Activated CD8-positive, alpha-beta T cell treated with anti-CD3 and anti-CD28 coated beads for 36 hours (primary cell): ENCODE results near the gene TOM1L2. TPM values are rescaled to one million over a fixed set of nuclear protein-coding genes. Genes with fewer than 3 reads are reported as not detected.

ENCODE experiments used
- ATAC-seq: fragments of 200-7000 bp; cut with Tn5 transposase; one replicate; pipeline ENCODE4 v1.10.0; 2021; ENCODE audit warnings: mild to moderate bottlenecking, moderate library complexity
- CTCF ChIA-PET: fragments of 350-600 bp; sonication (Branson Sonifier 250); formaldehyde crosslinking; loops from one replicate; lab custom pipeline; 2021; ENCODE audit warnings: antibody characterized with exemption; lab: Charles Lee
- POLR2A ChIA-PET: fragments of 350-600 bp; sonication (Branson Sonifier 250); formaldehyde crosslinking; loops from one replicate; lab custom pipeline; 2021; ENCODE audit warnings: antibody characterized with exemption; lab: Charles Lee
- DNase-seq: peaks from one replicate; pipeline ENCODE4 v3.0.0-alpha.2; 2020
- H3K27ac Mint-ChIP-seq: one replicate; pipeline ENCODE4 v1.8.0; 2021; ENCODE audit warnings: mild to moderate bottlenecking, mixed read lengths
- H3K27me3 Mint-ChIP-seq: one replicate; pipeline ENCODE4 v1.8.0; 2021; ENCODE audit warnings: mixed read lengths
- H3K36me3 Mint-ChIP-seq: one replicate; pipeline ENCODE4 v1.8.0; 2021; ENCODE audit warnings: low read depth, mixed read lengths
- H3K4me1 Mint-ChIP-seq: one replicate; pipeline ENCODE4 v1.8.0; 2021; ENCODE audit warnings: low read depth, mixed read lengths
- H3K4me3 Mint-ChIP-seq: one replicate; pipeline ENCODE4 v1.8.0; 2021; ENCODE audit warnings: mild to moderate bottlenecking, moderate library complexity, mixed read lengths
- H3K9me3 Mint-ChIP-seq: one replicate; pipeline ENCODE4 v1.8.0; 2021; ENCODE audit warnings: mixed read lengths
- intact Hi-C: fragments of 100-400 bp; cut with micrococcal nuclease; formaldehyde crosslinking; loops from one replicate; pipeline ENCODE4 v1.10.0; 2022
- total RNA-seq, 2 experiments: library from RNA; stranded (reverse); gene quantifications; one replicate each; pipeline ENCODE4 v1.2.3, GENCODE V29; 2021
- TF ChIP-seq, protein P1 (sequence below): fragments of 200-600 bp; IDR thresholded peaks from one replicate; pipeline ENCODE4 v1.8.0; 2022; ENCODE audit warnings: antibody characterized with exemption, mild to moderate bottlenecking

The TOM1L2 gene
- total RNA-seq, 2 experiments from 2014 or later, result 10.3 to 10.8 TPM

GRCh38 chr17:17890773-17891759 is 81.1 kb downstream of the TOM1L2 start:
- no peak overlapping the region for H3K4me3 Mint-ChIP-seq
- ATAC-seq (peak; percentile 97), DNase-seq (peak; percentile 61)
- CTCF ChIA-PET, result interaction anchor here (0.7 to 5.9 kb wide), 12 partner anchors 10 to 166 kb away, joined by 3 to 27 read pairs (median 4); no protein-coding TSS in a partner anchor
- intact Hi-C loops, result loop anchor here (10.0 kb wide), 1 partner anchor 144 kb away; the partner anchor contains the start of genes ATPAF2 and GID4
- H3K27ac Mint-ChIP-seq, result no peak overlapping the region
- no peaks in the 10 kb centered on the region for H3K9me3 Mint-ChIP-seq
- POLR2A ChIA-PET, result interaction anchor here (0.9 kb wide), 1 partner anchor 143 kb away, joined by 3 read pairs; no protein-coding TSS in a partner anchor
- TF ChIP-seq, protein P1, sequence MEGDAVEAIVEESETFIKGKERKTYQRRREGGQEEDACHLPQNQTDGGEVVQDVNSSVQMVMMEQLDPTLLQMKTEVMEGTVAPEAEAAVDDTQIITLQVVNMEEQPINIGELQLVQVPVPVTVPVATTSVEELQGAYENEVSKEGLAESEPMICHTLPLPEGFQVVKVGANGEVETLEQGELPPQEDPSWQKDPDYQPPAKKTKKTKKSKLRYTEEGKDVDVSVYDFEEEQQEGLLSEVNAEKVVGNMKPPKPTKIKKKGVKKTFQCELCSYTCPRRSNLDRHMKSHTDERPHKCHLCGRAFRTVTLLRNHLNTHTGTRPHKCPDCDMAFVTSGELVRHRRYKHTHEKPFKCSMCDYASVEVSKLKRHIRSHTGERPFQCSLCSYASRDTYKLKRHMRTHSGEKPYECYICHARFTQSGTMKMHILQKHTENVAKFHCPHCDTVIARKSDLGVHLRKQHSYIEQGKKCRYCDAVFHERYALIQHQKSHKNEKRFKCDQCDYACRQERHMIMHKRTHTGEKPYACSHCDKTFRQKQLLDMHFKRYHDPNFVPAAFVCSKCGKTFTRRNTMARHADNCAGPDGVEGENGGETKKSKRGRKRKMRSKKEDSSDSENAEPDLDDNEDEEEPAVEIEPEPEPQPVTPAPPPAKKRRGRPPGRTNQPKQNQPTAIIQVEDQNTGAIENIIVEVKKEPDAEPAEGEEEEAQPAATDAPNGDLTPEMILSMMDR, result peak; percentile 58
- H3K4me1 Mint-ChIP-seq, result peaks cover 6% of the 10 kb centered on the region
- peaks cover 2% of the 10 kb centered on the region for H3K36me3 Mint-ChIP-seq
- no peaks in the 10 kb centered on the region for H3K27me3 Mint-ChIP-seq

GRCh38 chr17:17889922-17890321 is 82.3 kb downstream of the TOM1L2 start:
- Mint-ChIP-seq H3K4me3 (no peak overlapping the region), H3K27me3 (no peaks in the 10 kb centered on the region), H3K9me3 (no peaks in the 10 kb centered on the region), H3K36me3 (peaks cover 2% of the 10 kb centered on the region), H3K4me1 (peaks cover 6% of the 10 kb centered on the region), H3K27ac (no peak overlapping the region)
- DNase-seq (no peak), ATAC-seq (no peak)
- TF ChIP-seq, protein P1, result no peak
- intact Hi-C loops, result loop anchor here (10.0 kb wide), 1 partner anchor 145 kb away; the partner anchor contains the start of genes ATPAF2 and GID4
- CTCF ChIA-PET, result interaction anchor here (1.4 to 5.9 kb wide), 4 partner anchors 19 to 143 kb away, joined by 3 to 27 read pairs (median 12); no protein-coding TSS in a partner anchor
- POLR2A ChIA-PET, result no interaction called here

DNA sequence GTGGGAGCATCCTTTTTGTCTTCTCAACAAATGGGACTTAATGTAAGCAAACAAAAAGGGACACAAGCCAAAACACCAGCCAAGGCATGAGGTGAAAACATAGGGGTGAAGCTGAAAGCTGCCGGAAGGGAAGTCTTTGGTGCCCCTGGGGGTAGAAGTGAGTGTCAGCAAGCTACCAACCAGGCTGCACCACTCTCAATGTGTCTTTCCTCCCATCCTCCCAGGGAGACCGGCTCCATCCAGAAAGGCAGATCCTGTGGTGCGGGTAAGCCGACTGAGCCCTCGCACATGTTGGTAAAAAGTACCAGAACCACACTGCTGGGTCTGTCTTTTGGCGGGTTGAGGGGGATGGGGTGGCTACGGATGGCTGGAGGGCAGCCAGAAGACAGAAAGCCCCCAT is 83.4 kb downstream of the TOM1L2 start:
- Mint-ChIP-seq H3K36me3 (peaks cover 2% of the 10 kb centered on the region), H3K4me3 (no peak overlapping the region), H3K4me1 (peaks cover 6% of the 10 kb centered on the region), H3K27me3 (no peaks in the 10 kb centered on the region), H3K27ac (no peak overlapping the region), H3K9me3 (no peaks in the 10 kb centered on the region)
- POLR2A ChIA-PET, result interaction anchor here (1.0 kb wide), 1 partner anchor 140 kb away, joined by 4 read pairs; no protein-coding TSS in a partner anchor
- no peak for DNase-seq
- TF ChIP-seq, protein P1, result no peak
- intact Hi-C loops, result no loop called here
- CTCF ChIA-PET, result interaction anchor here (1.0 to 5.9 kb wide), 5 partner anchors 13 to 145 kb away, joined by 3 to 27 read pairs (median 4); partner anchors contain the start of genes DRC3 and TOM1L2
- ATAC-seq, result no peak

DNA sequence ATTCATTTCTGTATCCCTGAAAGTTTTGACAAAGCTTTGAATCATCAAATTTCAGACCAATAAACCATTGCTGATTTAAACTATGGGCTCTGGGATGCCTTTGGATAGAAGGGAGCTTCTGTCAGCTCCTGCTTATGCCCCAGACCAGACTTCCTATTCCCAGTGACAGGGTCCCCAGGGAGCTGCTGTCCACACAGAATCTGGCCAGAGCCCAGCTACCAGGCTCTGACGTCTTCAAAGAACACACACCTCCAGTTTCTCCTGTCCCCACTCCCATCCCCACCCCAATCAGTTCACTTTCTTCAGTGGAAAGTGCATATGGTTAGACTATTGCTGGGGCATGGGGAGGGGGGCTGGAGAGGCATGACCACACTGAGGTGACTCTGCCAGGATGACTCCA is 83.8 kb downstream of the TOM1L2 start:
- Mint-ChIP-seq H3K4me1 (peaks cover 6% of the 10 kb centered on the region), H3K4me3 (no peak overlapping the region), H3K27ac (no peak overlapping the region), H3K27me3 (no peaks in the 10 kb centered on the region), H3K9me3 (no peaks in the 10 kb centered on the region), H3K36me3 (peaks cover 2% of the 10 kb centered on the region)
- DNase-seq (no peak), ATAC-seq (no peak)
- intact Hi-C loops, result no loop called here
- CTCF ChIA-PET, result interaction anchor here (1.0 to 5.9 kb wide), 6 partner anchors 12 to 146 kb away, joined by 3 to 27 read pairs (median 4); partner anchors contain the start of genes DRC3 and TOM1L2
- POLR2A ChIA-PET, result interaction anchor here (1.0 kb wide), 1 partner anchor 140 kb away, joined by 4 read pairs; no protein-coding TSS in a partner anchor
- TF ChIP-seq, protein P1, result no peak
